Upper lobe of right lung (tissue), 1 donor: Measurements from ENCODE around the gene RCCD1. TPM values are rescaled to one million over a fixed set of nuclear protein-coding genes. Genes with fewer than 3 reads are reported as not detected.
A peak's percentile ranks its signal among the peaks of the same experiment; 100 is the strongest.

Source experiments
- ATAC-seq: fragments of 200-7000 bp; cut with Tn5 transposase; one replicate; pipeline ENCODE4 v1.9.1; 2020; ENCODE audit warnings: mild to moderate bottlenecking, moderate library complexity
- DNase-seq: peaks from one replicate; pipeline ENCODE4 v3.0.0-alpha.2; 2020
- H3K27ac ChIP-seq: fragments of 200-600 bp; one replicate; pipeline ENCODE4 v1.8.0; 2022
- H3K27me3 ChIP-seq: fragments of 200-600 bp; one replicate; pipeline ENCODE4 v1.8.0; 2022; ENCODE audit warnings: mild to moderate bottlenecking
- H3K36me3 ChIP-seq: fragments of 200-600 bp; one replicate; pipeline ENCODE4 v1.8.0; 2022
- H3K4me1 ChIP-seq: fragments of 200-600 bp; one replicate; pipeline ENCODE4 v1.8.0; 2022
- H3K4me3 ChIP-seq: fragments of 200-600 bp; one replicate; pipeline ENCODE4 v1.8.0; 2022; ENCODE audit warnings: mild to moderate bottlenecking
- H3K9me3 ChIP-seq: fragments of 200-600 bp; one replicate; pipeline ENCODE4 v1.8.0; 2022
- intact Hi-C: fragments of 100-400 bp; cut with DNase I; formaldehyde crosslinking; loops from one replicate; pipeline ENCODE4 v1.11.0; 2022
- long read RNA-seq: library from polyadenylated mRNA; unstranded; transcript quantifications from one replicate; pipeline ENCODE4 v2.0.0, GENCODE V29; 2021
- total RNA-seq: library from RNA; stranded (reverse); fragmentation: NEBNext Ultra II Directional; extraction: Animal tissue kit (Norgen Biotek cat#: 25700); gene quantifications from one replicate; pipeline ENCODE4 v1.2.1, GENCODE V29; 2021
- TF ChIP-seq, protein P1 (sequence below): fragments of 200-600 bp; IDR thresholded peaks from one replicate; pipeline ENCODE4 v1.8.0; 2022; ENCODE audit warnings: antibody characterized with exemption
- donor health status: DM: no; HTN: yes; CAD: no; lungs with severe emphysema.

The RCCD1 gene
- 8.6 TPM for total RNA-seq
- long read RNA-seq, transcript RCCD1-201 (8 exons, 2,689 nt), result major isoform, 12 of 29 reads
- long read RNA-seq, partial matches to known transcripts, result 8 of 29 reads
- long read RNA-seq, other reads (novel, unspliced or antisense), result 9 of 29 reads

DNA sequence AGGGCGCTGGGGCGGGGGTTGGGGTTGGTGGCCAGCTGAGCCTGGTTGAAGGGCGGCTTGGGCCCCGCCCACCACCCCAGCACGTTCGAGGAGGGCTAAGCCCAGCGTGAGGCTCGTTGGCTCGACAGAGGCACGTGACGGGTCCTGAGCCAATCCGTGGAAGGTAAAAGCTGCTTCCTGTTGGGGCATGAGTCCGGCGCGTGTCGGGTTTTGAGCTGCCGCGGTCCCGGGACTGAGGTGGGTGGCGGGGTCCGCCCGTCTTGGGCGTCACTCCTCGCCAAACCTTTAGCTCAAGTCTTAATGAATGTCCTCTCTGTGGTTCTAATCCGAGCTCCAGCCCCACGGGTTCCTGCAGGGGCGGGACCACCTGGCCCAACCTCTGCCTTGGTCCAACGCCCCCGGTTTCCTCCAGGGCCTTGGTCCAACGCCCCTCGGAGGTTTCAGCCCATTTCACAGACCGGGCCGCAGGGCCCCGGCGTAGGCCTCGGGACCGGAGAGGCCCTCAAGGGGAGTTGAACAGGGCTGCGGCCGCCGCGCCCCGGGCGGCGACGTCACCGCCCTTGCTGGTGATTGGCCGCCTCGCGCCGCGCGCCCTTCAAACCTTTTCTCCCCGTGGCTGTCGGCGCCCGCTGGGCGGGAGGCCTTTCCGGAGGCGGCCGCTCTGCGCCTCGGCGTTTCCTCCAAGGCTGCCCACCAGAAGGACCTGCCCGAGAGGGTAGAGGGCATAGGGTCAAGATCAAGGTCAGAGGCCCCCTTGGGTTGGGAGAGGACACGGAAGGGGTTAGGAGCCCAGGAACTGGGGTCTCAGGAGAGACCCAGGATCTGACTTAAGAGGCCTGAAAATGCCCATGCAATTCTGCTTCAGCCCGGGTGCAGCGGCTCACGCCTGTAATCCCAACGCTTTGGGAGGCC is at the start of gene RCCD1:
TSS of gene RCCD1 (plus strand) at position 173 of the 912 bp plus-strand sequence. CDS start 1,851 bp downstream, outside the sequence.
- Histone ChIP-seq H3K4me1 (peaks cover 21% of the 10 kb centered on the region), H3K9me3 (no peaks in the 10 kb centered on the region), H3K27me3 (no peaks in the 10 kb centered on the region), H3K27ac (peak within 1 kb of the TSS; percentile 92), H3K4me3 (peak within 1 kb of the TSS; percentile 81), H3K36me3 (peaks cover 38% of the 10 kb centered on the region)
- intact Hi-C loops, result no loop called here
- DNase-seq (peak; percentile 98), ATAC-seq (peak; percentile 94)
- TF ChIP-seq, protein P1, sequence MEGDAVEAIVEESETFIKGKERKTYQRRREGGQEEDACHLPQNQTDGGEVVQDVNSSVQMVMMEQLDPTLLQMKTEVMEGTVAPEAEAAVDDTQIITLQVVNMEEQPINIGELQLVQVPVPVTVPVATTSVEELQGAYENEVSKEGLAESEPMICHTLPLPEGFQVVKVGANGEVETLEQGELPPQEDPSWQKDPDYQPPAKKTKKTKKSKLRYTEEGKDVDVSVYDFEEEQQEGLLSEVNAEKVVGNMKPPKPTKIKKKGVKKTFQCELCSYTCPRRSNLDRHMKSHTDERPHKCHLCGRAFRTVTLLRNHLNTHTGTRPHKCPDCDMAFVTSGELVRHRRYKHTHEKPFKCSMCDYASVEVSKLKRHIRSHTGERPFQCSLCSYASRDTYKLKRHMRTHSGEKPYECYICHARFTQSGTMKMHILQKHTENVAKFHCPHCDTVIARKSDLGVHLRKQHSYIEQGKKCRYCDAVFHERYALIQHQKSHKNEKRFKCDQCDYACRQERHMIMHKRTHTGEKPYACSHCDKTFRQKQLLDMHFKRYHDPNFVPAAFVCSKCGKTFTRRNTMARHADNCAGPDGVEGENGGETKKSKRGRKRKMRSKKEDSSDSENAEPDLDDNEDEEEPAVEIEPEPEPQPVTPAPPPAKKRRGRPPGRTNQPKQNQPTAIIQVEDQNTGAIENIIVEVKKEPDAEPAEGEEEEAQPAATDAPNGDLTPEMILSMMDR, result no peak

- Histone ChIP-seq H3K27me3 (no peaks in the 10 kb centered on the region), H3K36me3 (peaks cover 60% of the 10 kb centered on the region), H3K9me3 (no peaks in the 10 kb centered on the region), H3K27ac (no peak overlapping the region), H3K4me1 (peaks cover 14% of the 10 kb centered on the region), H3K4me3 (no peak overlapping the region)
- TF ChIP-seq, protein P1, result no peak
- no peak for DNase-seq
- intact Hi-C loops, result no loop called here
- no peak for ATAC-seq
Observed at GRCh38 chr15:90905306-90906180, 49.1 kb upstream of the RCCD1 start.

DNA sequence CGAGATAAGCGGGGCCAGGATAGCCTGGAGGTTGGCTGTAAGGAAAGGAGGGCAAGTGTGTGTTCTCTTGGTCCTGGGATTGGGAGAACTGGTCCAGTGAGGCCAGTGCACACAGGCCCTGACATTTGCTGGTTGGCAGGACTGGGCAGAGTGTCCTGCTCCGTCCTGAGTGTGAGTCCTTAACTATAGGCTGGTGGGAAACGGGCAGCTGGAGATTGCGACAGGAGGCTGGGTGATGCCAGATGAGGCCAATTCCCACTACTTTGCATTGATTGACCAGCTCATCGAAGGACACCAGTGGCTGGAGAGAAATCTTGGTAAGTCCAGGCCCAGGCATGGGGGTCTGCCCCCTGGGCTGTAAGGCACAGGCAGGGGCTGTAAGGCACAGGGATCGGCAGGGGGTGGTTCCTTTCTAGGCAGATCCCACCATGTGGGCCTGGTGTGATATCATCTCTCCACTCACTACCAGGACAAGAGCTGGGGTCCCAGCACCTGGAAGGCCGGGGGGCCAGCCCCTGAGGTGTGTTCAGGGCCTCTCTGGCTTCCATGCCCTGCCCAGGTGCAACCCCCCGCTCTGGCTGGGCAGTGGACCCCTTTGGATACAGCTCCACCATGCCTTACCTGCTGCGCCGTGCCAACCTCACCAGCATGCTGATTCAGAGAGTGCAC is 48.4 kb upstream of the RCCD1 start:
- TF ChIP-seq, protein P1, result no peak
- ATAC-seq (no peak), DNase-seq (no peak)
- H3K36me3 ChIP-seq, result peaks cover 68% of the 10 kb centered on the region
- H3K4me1 ChIP-seq, result peaks cover 14% of the 10 kb centered on the region
- intact Hi-C loops, result no loop called here
- H3K27ac ChIP-seq, result no peak overlapping the region
- H3K27me3 ChIP-seq, result no peaks in the 10 kb centered on the region
- no peaks in the 10 kb centered on the region for H3K9me3 ChIP-seq
- H3K4me3 ChIP-seq, result no peak overlapping the region

DNA sequence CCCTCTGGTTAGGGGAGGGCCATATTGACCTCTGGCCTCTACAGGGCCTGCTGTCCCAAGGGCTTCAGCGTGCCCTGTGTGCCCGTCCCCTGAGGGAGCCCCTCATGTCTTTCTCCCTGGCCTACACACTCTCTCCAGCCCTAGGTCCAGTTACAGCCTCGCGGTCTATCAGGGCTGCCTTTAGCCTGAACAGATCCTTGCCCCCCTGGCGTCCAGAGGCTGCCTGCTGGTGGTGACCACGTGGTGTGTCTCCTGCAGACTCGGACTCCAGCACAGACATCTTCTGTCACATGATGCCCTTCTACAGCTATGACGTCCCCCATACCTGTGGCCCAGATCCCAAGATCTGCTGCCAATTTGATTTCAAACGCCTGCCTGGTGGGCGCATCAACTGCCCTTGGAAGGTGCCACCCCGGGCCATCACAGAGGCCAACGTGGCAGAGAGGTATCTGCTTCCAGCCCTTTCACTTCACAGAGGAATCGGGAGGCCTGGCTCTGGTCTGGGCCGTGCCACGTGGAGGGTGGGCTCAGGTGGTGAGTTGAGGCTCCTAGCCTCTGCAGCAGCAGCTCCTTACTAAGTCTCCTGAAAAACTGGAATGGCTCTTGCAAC is 47.5 kb upstream of the RCCD1 start:
- DNase-seq (no peak), ATAC-seq (no peak)
- Histone ChIP-seq H3K27me3 (no peaks in the 10 kb centered on the region), H3K36me3 (peaks cover 76% of the 10 kb centered on the region), H3K4me1 (peaks cover 8% of the 10 kb centered on the region), H3K9me3 (no peaks in the 10 kb centered on the region), H3K27ac (no peak overlapping the region), H3K4me3 (no peak overlapping the region)
- TF ChIP-seq, protein P1, result no peak
- intact Hi-C loops, result no loop called here
